Gastrocnemius medialis (tissue), 4 donors: ENCODE results near the gene SLC25A21.

ENCODE experiments used
- POLR2A ChIP-seq, 2 donors: fragments of 450-650 bp; IDR thresholded peaks; one replicate each; pipeline ENCODE4 v1.6.1; 2017; ENCODE audit warnings: antibody characterized with exemption in 2 of 2, mild to moderate bottlenecking in 2 of 2, moderate library complexity in 2 of 2
- TF ChIP-seq, protein P1 (sequence below), 5 experiments: fragments of 450-650 bp in 3 of 5; fragments of 200-600 bp in 2 of 5; sonication (generic) in 2 of 5; IDR thresholded peaks in 4 of 5; conservative IDR thresholded peaks in 1 of 5; 1 replicate in 4 of 5; 2 replicates in 1 of 5; pipeline ENCODE4 v1.5.1; 2016 to 2019; ENCODE audit warnings: antibody characterized with exemption in 5 of 5, mild to moderate bottlenecking in 3 of 5, moderate library complexity in 3 of 5

DNA sequence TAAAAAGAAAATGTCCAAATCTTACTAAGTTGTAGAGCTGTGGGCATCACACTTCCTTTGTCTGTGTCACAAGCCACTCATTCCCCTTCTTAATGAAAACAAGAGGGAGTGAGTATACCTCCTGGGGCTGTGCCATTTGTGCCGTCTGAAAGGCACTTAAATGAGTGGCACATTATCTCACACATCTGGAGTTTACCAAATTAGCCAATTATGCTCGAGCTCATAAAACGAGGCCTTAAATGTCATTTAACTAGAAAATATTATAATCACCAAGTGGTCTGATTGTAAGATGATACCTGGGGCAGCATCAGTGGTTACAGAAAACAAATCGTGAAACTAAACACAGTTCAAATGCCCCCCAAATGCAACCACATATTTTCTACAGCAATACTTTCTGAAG is 364.7 kb downstream of the SLC25A21 start:
- TF ChIP-seq, protein P1, sequence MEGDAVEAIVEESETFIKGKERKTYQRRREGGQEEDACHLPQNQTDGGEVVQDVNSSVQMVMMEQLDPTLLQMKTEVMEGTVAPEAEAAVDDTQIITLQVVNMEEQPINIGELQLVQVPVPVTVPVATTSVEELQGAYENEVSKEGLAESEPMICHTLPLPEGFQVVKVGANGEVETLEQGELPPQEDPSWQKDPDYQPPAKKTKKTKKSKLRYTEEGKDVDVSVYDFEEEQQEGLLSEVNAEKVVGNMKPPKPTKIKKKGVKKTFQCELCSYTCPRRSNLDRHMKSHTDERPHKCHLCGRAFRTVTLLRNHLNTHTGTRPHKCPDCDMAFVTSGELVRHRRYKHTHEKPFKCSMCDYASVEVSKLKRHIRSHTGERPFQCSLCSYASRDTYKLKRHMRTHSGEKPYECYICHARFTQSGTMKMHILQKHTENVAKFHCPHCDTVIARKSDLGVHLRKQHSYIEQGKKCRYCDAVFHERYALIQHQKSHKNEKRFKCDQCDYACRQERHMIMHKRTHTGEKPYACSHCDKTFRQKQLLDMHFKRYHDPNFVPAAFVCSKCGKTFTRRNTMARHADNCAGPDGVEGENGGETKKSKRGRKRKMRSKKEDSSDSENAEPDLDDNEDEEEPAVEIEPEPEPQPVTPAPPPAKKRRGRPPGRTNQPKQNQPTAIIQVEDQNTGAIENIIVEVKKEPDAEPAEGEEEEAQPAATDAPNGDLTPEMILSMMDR (IDR thresholded peaks at IDR 0.05 in 4 of 5, conservative IDR thresholded peaks at IDR 0.05 in 1 of 5), result no peak
- TF ChIP-seq POLR2A (IDR thresholded peaks at IDR 0.05), result no peak
